Renal cortical epithelial cell (primary cell): ENCODE measurements around the gene CD68. TPM values are rescaled to one million over a fixed set of nuclear protein-coding genes. Genes with fewer than 3 reads are reported as not detected.
A peak's percentile ranks its signal among the peaks of the same experiment; 100 is the strongest.

Experiments
- DNase-seq: peaks from one replicate; pipeline ENCODE4 v3.0.0-alpha.2; 2011; ENCODE audit warnings: low read depth
- total RNA-seq: library from RNA; depleted of rRNA; stranded (reverse); fragments of >200 nt; gene quantifications from 2 replicates; pipeline ENCODE4 v1.2.3, GENCODE V29; 2014

Gene CD68
- total RNA-seq, 1 donor from 2014 or later: 7.6 TPM

GRCh38 chr17:7559320-7560171, 19.9 kb upstream of the CD68 start:
- no peak for DNase-seq

- peak; percentile 40 for DNase-seq
Measured at GRCh38 chr17:7560172-7561027, 19.0 kb upstream of the CD68 start.

- peak; percentile 66 for DNase-seq
Measured at GRCh38 chr17:7561028-7561575, 18.3 kb upstream of the CD68 start.

GRCh38 chr17:7561589-7562207, 17.7 kb upstream of the CD68 start, which contains the start of gene SENP3:
Gene SENP3, plus strand, starts transcription at chr17:7561919. Its CDS starts 1,158 bp downstream, at chr17:7563077.
- peak; percentile 57 for DNase-seq

GRCh38 chr17:7562208-7562605, 17.2 kb upstream of the CD68 start:
- DNase-seq: no peak

- no peak for DNase-seq
Measured at GRCh38 chr17:7563115-7563869, 16.1 kb upstream of the CD68 start.

- no peak for DNase-seq
Measured at GRCh38 chr17:7569571-7569970, 9.9 kb upstream of the CD68 start.

- DNase-seq: no peak
Measured at GRCh38 chr17:7570351-7570750, 9.1 kb upstream of the CD68 start.

- DNase-seq: no peak
Measured at GRCh38 chr17:7572338-7572587, 7.2 kb upstream of the CD68 start.

GRCh38 chr17:7572588-7573323, 6.7 kb upstream of the CD68 start:
- DNase-seq: peak; percentile 96

- peak; percentile 72 for DNase-seq
Measured at GRCh38 chr17:7573324-7574080, 5.9 kb upstream of the CD68 start.

- no peak for DNase-seq
Measured at GRCh38 chr17:7574176-7574953, 5.1 kb upstream of the CD68 start.

- DNase-seq: no peak
Measured at GRCh38 chr17:7575481-7575883, 4.0 kb upstream of the CD68 start.

GRCh38 chr17:7575959-7576358, 3.5 kb upstream of the CD68 start:
- DNase-seq: no peak

- no peak for DNase-seq
Measured at GRCh38 chr17:7576432-7576937, 3.0 kb upstream of the CD68 start.

- no peak for DNase-seq
Measured at GRCh38 chr17:7577327-7578199, 1.9 kb upstream of the CD68 start.

- DNase-seq: no peak
Measured at GRCh38 chr17:7579834-7580603, 581 bp downstream of the CD68 start.
